NCI-H510A (cell line): Measurements from ENCODE around the gene GOLGA6L2.
"Not testable (repeated sequence)": the region's sequence is repeated elsewhere in the genome, so short reads cannot be mapped to it uniquely, and the experiment has no call there.

Source experiments
- DNase-seq: peaks from one replicate; lab custom pipeline; 2025; lab: John Stamatoyannopoulos, UW

GOLGA6L2 gene, protein sequence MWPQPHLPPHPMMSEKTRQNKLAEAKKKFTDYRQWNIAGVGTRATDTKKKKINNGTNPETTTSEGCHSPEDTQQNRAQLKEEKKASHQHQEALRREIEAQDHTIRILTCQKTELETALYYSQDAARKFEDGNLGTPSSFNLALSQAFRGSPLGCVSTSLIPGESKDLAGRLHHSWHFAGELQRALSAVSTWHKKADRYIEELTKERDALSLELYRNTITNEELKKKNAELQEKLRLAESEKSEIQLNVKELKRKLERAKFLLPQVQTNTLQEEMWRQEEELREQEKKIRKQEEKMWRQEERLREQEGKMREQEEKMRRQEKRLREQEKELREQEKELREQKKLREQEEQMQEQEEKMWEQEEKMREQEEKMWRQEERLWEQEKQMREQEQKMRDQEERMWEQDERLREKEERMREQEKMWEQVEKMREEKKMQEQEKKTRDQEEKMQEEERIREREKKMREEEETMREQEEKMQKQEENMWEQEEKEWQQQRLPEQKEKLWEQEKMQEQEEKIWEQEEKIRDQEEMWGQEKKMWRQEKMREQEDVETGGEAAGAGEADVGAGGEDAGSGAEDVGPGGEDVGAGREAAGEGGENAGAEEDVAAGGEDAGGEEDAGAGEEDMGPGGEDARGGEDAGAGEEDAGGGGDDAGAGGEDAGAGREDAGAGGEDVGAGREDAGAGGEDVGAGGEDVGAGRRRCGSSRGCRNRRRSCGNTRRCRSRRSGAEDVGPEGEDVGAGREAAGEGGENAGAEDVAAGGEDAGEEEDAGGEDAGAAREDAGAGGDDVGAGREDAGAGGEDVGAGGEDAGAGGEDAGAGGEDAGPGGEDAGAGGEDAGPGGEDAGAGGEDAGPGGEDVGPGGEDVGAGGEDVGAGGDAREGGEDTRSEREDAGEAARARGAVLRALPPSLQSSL

GRCh38 chr15:23447107-23447500 lies at the start of gene GOLGA6L2:
Gene GOLGA6L2 (minus strand): TSS chr15:23447243. CDS start chr15:23447181, 62 bp downstream.
- DNase-seq = no peak

DNA sequence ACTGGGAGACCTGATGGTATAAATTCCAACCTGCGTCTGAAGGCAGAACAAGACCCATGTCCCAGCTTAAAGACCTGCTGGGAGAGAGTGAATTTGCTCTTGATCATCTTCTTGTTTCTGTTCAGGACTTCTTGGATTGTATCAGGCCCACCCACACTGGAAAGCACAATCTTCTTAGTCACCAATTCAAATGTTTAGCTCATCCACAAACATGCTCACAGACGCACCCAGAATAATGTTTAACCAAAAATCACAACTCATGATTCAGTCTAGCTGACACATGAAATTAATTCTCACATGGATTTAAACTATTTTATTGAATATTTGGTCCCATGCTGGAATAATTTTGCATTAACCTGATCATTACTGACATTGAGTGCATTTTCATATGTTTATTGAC lies 37.8 kb upstream of the GOLGA6L2 start:
- DNase-seq = no peak

- DNase-seq = no peak
Measured at GRCh38 chr15:23483821-23484299, 36.8 kb upstream of the GOLGA6L2 start.

- no peak for DNase-seq
Measured at GRCh38 chr15:23482764-23483489, 35.9 kb upstream of the GOLGA6L2 start.

DNA sequence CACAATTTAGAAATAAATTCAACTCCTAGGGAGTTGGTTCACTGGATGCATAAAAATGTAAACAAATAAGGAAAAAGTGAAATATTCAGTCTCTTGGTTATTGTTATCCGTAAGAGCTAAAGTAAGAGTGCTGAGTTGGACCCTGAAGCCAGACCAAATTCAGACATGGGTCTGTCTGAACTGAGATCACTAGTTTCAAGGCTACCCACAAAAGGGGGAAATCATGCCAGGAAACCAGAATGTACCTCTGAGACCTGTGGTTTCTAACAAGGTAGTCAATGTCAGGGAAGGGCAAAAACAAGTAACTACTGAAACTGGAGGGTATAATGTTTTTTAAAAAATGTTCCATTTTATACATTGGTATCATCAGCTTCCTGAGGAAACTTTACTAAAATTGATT lies 35.2 kb upstream of the GOLGA6L2 start:
- DNase-seq = no peak

DNA sequence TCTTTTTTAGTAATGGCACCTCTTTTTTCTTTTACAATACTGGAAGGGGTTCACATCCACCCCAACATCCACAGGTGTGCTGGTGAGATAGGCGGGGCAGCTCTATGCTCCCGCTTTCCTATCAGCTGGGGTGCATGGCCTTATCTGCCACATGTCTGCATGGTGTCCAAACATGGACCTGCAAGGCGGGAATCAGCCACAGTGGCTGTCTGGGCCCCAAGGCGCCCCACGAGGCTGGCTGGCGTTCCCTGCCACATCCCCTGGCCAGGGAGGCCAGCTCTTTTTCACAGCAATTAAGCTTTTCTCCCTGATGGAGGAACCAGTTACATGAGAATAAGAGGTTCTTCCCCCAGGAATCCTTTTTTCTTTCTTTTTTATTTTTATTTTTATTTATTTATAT lies 30.9 kb upstream of the GOLGA6L2 start:
- DNase-seq = no peak

DNA sequence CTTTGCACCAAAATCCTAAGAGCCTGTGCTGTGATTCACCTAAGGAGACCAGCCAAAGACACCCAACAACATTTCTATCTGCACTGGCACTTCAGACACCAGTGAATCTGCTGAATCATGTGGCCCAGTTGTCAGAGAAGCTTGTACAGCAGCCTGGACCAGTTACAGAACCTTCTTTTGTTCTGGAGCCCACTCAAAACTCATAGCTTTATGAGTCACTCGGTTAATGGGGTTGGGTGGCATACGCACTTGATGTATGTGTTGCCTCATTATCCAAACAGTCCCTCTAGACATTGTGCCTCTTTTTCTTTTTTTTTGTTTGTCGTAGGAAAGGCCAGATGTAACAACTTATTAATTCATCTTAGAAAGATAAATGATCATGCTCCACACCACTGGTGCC lies 25.6 kb upstream of the GOLGA6L2 start:
- DNase-seq = no peak

DNA sequence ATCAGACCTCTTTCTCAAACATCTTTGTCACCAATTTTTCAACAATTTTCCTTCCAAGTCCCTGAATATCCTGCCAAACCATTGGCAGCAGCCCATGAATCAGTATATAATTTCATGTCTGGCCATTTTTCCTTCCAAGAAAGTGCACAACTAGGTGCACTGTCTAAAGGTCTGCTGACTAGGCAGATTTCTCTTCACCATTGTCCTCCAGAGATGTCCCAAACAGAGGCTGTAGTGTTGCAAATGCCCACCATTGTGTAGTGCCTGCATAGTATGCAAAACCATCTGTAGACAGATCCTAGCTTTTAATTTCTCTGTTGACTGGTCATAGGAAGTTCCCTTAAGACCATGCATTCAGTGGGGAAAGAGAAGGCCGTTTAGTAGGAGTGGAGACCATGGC lies 25.0 kb upstream of the GOLGA6L2 start:
- DNase-seq = no peak

GRCh38 chr15:23467110-23467600 lies 20.1 kb upstream of the GOLGA6L2 start:
- no peak for DNase-seq

- no peak for DNase-seq
Measured at GRCh38 chr15:23457890-23458289, 10.8 kb upstream of the GOLGA6L2 start.

DNA sequence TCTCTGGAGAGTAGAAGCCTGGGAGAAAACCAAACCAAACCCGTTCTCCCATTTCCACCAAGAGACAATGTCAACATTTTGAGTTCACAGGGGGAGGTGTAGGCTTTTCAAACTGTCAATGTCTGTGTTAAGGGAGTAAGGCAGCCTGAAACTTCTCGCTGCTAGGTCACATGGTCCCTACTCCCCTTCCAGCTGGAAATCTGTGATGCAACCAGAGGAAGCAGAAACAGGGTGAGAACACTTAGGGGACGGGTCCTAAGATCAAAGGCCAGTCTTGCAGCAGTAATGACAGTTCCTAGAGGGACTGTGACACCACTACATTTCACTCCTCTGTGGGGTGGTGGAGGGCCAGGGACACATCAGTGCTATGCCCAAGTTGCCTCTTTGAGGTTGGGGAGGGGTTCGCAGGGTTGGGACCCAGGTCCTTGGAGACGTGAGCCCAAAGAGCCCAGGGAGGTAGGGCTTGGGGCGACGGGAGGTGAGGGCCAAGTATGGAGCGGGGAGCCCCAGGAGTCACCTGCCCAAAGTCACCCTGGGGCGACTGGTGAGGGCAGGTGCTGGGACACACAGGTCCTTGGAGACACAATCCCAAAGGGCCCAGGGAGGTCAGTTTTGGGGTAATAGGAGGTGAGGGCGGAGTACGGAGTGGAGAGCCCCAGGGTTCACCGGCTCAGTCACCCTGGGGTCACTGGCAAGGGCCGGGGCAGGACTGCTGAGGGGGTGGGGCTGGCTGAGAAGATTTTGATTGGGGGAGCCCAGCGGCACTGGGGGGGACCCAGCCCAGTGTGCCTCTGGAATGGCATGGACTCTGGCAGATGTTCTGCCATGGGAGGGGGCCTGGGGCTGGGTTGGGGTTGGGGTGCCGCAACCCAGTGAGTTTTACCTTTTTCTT lies 582 bp downstream of the GOLGA6L2 start:
- DNase-seq = no peak

DNA sequence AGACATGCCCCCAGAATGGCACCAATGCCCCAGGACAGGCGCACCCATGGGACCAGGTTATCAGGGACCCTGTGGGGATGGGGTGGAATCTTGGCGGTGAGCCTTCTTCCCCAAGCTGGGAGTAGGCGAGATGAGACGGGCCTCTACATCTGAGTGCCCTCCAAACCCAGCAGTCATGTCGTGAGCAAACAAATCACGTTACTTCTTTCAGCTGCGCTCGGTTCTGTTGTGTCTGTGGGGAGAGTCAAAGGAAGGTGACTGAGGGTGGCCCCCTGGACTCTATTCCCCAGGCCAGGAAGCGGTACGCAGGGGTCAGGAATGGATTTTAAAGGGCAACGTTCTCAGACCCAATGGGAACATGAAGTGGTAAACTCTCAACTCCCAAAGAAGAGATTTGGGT lies 2.8 kb downstream of the GOLGA6L2 start:
- no peak for DNase-seq

GRCh38 chr15:23441204-23441603 lies 5.8 kb downstream of the GOLGA6L2 start:
- no peak for DNase-seq

DNA sequence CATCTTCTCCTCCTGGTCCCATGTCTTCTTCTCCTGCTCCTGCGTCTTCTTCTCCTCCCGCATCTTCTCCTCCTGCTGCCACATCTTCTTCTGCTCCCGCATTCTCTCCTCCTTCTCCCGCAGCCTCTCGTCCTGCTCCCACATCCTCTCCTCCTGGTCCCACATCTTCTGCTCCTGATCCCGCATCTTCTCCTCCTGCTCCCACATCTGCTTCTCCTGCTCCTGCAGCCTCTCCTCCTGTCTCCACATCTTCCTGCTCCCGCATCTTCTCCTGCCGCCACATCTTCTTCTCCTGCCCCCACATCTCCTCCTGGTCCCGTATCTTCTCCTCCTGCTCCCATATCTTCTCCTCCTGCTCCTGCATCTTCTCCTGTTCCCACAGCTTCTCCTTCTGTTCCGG lies 6.4 kb downstream of the GOLGA6L2 start:
- no peak for DNase-seq

DNA sequence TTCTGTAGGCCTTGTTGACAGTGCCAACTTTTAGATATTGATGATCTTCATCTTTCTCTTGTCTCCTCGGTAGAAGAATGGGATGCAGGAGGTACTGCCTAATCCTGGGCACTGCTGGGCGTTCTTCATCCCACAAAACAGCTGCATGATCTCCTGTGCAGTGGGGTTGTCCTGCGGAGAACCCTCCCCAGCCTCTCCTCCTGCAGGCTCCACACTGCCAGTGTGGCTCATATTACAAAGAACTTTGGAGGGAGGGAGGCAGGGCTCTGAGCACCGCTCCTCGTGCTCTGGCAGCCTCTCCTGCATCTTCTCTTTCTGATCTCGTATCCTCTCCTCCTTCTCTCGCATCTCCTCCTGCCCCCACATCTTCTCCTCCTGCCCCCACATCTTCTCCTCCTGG lies 7.5 kb downstream of the GOLGA6L2 start:
- no peak for DNase-seq

DNA sequence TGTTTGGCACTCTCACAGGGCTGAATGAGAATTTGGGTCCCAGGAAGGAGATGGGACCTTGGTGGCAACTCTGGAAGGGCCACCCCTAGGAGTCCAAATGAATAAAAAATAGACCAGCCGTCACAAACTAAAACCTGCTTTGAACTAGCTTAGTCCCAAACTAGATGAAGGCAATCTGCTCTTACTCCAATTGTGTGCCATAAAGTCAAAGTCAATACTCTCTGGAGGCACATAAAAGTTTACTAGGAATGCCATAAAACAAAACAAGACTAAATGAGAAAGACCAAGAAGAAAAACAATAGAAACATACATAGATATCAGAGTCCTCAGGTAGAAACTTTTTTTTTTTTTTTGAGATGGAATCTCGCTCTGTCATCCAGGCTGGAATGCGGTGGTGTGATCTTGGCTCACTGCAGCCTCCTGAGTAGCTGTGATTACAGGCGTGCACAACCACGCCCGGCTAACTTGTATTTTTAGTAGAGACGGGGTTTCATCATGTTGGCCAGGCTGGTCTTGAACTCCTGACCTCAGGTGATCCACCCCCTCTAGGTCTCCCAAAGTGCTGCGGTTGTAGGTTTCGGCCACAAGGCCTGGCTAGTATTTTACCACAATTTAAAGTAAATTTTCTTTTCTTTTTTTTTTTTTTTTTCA lies 8.1 kb downstream of the GOLGA6L2 start:
- no peak for DNase-seq

GRCh38 chr15:23437673-23438072 lies 9.4 kb downstream of the GOLGA6L2 start:
- no peak for DNase-seq

- DNase-seq = no peak
Measured at GRCh38 chr15:23437146-23437545, 9.9 kb downstream of the GOLGA6L2 start.

DNA sequence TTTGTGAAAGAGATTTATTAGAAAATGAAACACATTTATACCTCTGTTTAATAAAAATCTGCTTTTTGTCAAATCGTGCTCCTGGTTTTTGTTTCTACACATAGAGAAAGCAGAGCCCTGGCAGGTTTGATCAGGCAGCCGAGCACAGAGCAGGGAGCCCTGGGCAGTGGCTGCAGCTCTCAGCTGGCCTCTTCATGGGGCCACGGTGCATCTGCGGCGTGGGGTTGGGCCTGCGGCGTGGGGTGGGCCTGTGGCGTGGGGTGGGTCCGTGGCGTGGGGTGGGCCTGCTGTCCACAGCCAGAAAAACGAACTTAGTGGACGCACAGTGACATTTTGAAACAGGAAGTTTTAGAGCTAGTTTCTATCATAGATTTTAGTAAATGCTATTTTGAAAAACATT lies 10.6 kb downstream of the GOLGA6L2 start:
- no peak for DNase-seq

- DNase-seq = not testable (repeated sequence)
Measured at GRCh38 chr15:23434699-23435098, 12.3 kb downstream of the GOLGA6L2 start.
